B cell (primary cell): ENCODE results near the gene XYLB. TPM values are rescaled to one million over a fixed set of nuclear protein-coding genes. Genes with fewer than 3 reads are reported as not detected.

ENCODE experiments used
- ATAC-seq: fragments of 200-7000 bp; cut with Tn5 transposase; one replicate; pipeline ENCODE4 v1.10.0; 2021; ENCODE audit warnings: low read depth, mild to moderate bottlenecking, moderate number of reproducible peaks, moderate library complexity
- CTCF ChIA-PET: fragments of 350-600 bp; sonication (Branson Sonifier 250); formaldehyde crosslinking; loops from one replicate; lab custom pipeline; 2021; ENCODE audit warnings: antibody characterized with exemption, inconsistent platforms; lab: Charles Lee
- POLR2A ChIA-PET: fragments of 350-600 bp; sonication (Branson Sonifier 250); formaldehyde crosslinking; loops from one replicate; lab custom pipeline; 2021; ENCODE audit warnings: antibody characterized with exemption; lab: Charles Lee
- DNase-seq: peaks from one replicate; pipeline ENCODE4 v3.0.0; 2013
- H2AFZ ChIP-seq: 2 replicates; pipeline ENCODE4 v1.6.1; 2012; ENCODE audit warnings: mild to moderate bottlenecking, low read depth, low read length; ENCODE audit not compliant: insufficient read depth, poor library complexity, severe bottlenecking
- H3K27ac ChIP-seq, 2 donors: 1 replicate in 1 of 2; 2 replicates in 1 of 2; pipeline ENCODE4 v1.5.1; 2012 to 2013; ENCODE audit warnings: low read length in 2 of 2, mild to moderate bottlenecking in 2 of 2, moderate library complexity in 1 of 2
- H3K27me3 ChIP-seq, 4 experiments: fragments of 200-600 bp in 1 of 4; sonication (generic) in 1 of 4; replicated peaks in 1 of 4; 1 replicate in 2 of 4; 2 replicates in 2 of 4; pipeline versions ENCODE4 v1.6.1 to v1.7.0; 2013 to 2016; ENCODE audit warnings: low read length in 3 of 4, mild to moderate bottlenecking in 2 of 4, mixed read lengths in 1 of 4, moderate library complexity in 1 of 4; ENCODE audit not compliant: insufficient read depth in 4 of 4, control insufficient read depth in 3 of 4; ENCODE audit errors: control extremely low read depth in 1 of 4
- H3K36me3 ChIP-seq, 2 experiments: replicated peaks in 1 of 2; 1 replicate in 1 of 2; 2 replicates in 1 of 2; pipeline versions ENCODE4 v1.6.1 to v1.7.1; 2013; ENCODE audit warnings: low read length in 1 of 2; ENCODE audit not compliant: insufficient read depth in 2 of 2, control insufficient read depth in 1 of 2; ENCODE audit errors: control extremely low read depth in 1 of 2, extremely low read depth in 1 of 2
- H3K4me1 ChIP-seq, 2 donors: fragments of 200-600 bp in 1 of 2; sonication (generic) in 1 of 2; 1 replicate in 1 of 2; 2 replicates in 1 of 2; pipeline versions ENCODE4 v1.5.1 to v1.6.1; 2013 to 2017; ENCODE audit warnings: low read length in 2 of 2; ENCODE audit not compliant: control insufficient read depth in 2 of 2, insufficient read depth in 2 of 2
- H3K4me2 ChIP-seq: replicated peaks from 2 replicates; pipeline ENCODE3; 2012; ENCODE audit warnings: mild to moderate bottlenecking, low read depth, low read length; ENCODE audit not compliant: poor library complexity, severe bottlenecking
- H3K4me3 ChIP-seq, 5 experiments: fragments of 200-600 bp in 1 of 5; sonication (generic) in 1 of 5; 1 replicate in 3 of 5; 2 replicates in 2 of 5; pipeline versions ENCODE4 v1.5.1 to v1.7.0; 2011 to 2016; ENCODE audit warnings: low read length in 4 of 5, mild to moderate bottlenecking in 4 of 5, low read depth in 2 of 5, control low read depth in 1 of 5, moderate library complexity in 1 of 5; ENCODE audit not compliant: insufficient read depth in 1 of 5; ENCODE audit errors: control extremely low read depth in 1 of 5, extremely low read depth in 1 of 5
- H3K79me2 ChIP-seq: fragments of 200-600 bp; sonication (generic); one replicate; pipeline ENCODE4 v1.6.0; 2016; ENCODE audit warnings: low read length; ENCODE audit not compliant: control insufficient read depth, insufficient read depth
- H3K9ac ChIP-seq: fragments of 200-600 bp; sonication (generic); 2 replicates; pipeline ENCODE4 v1.6.1; 2017; ENCODE audit warnings: mild to moderate bottlenecking, low read length, moderate library complexity
- H3K9me3 ChIP-seq, 3 donors: one replicate each; pipeline versions ENCODE4 v1.6.1 to v1.7.1; 2013; ENCODE audit warnings: low read length in 2 of 3; ENCODE audit not compliant: control insufficient read depth in 2 of 3, insufficient read depth in 1 of 3; ENCODE audit errors: control extremely low read depth in 1 of 3
- H4K20me1 ChIP-seq: 2 replicates; pipeline ENCODE4 v1.6.0; 2012; ENCODE audit warnings: mild to moderate bottlenecking, low read length; ENCODE audit not compliant: insufficient read depth, control insufficient read depth, poor library complexity, severe bottlenecking
- H3K27ac Mint-ChIP-seq: one replicate; pipeline ENCODE4 v1.8.0; 2021; ENCODE audit warnings: mixed read lengths
- H3K27me3 Mint-ChIP-seq: one replicate; pipeline ENCODE4 v1.8.0; 2021; ENCODE audit warnings: mixed read lengths
- H3K4me1 Mint-ChIP-seq: one replicate; pipeline ENCODE4 v1.8.0; 2021; ENCODE audit warnings: mixed read lengths
- H3K4me3 Mint-ChIP-seq: one replicate; pipeline ENCODE4 v1.8.0; 2021; ENCODE audit warnings: mixed read lengths
- H3K9me3 Mint-ChIP-seq: one replicate; pipeline ENCODE4 v1.8.0; 2022; ENCODE audit warnings: mixed read lengths; ENCODE audit not compliant: insufficient read depth
- CTCF ChIP-seq: fragments of 200-600 bp; IDR thresholded peaks from one replicate; pipeline ENCODE4 v1.8.0; 2022; ENCODE audit warnings: antibody characterized with exemption, mild to moderate bottlenecking
- EZH2 ChIP-seq: IDR thresholded peaks from 2 replicates; pipeline ENCODE4 v1.6.1; 2012; ENCODE audit warnings: borderline replicate concordance, low read depth, mild to moderate bottlenecking, moderate library complexity, low read length; ENCODE audit not compliant: insufficient read depth, poor library complexity, severe bottlenecking
- whole genome bisulfite sequencing: methylation state at CpG from one replicate; pipeline ENCODE4 v1.1.5; 2013; ENCODE audit warnings: missing lambda C conversion rate; ENCODE audit not compliant: insufficient coverage; 5-methylcytosine and 5-hydroxymethylcytosine counted together
- intact Hi-C: fragments of 100-400 bp; cut with micrococcal nuclease; formaldehyde crosslinking; loops from one replicate; pipeline ENCODE4 v1.10.0; 2022
- polyA plus RNA-seq: library from polyadenylated mRNA; depleted of rRNA; stranded (reverse); fragments of >200 nt; gene quantifications from 2 replicates; pipeline ENCODE4 v1.2.3, GENCODE V29; 2012
- total RNA-seq, 2 donors: library from RNA; stranded (reverse); fragments of 120-200 nt in 1 of 2; gene quantifications; 1 replicate in 1 of 2; 2 replicates in 1 of 2; pipeline versions ENCODE4 v1.2.3 to v1.2.4, GENCODE V29; 2013 to 2022

Gene XYLB
- total and polyA plus RNA-seq, 2 donors (not counting 1 experiment from before 2014, with no cell fraction given), result 0.19 to 0.71 TPM

GRCh38 chr3:38368238-38368637 lies 21.7 kb downstream of the XYLB start:
- no peaks in the 10 kb centered on the region for H3K4me1 ChIP-seq
- Mint-ChIP-seq H3K9me3 (no peaks in the 10 kb centered on the region), H3K4me1 (no peaks in the 10 kb centered on the region), H3K27me3 (no peaks in the 10 kb centered on the region), H3K4me3 (no peak overlapping the region), H3K27ac (no peak overlapping the region)
- intact Hi-C loops, result no loop called here
- no peaks in the 10 kb centered on the region for H4K20me1 ChIP-seq
- H3K27me3 ChIP-seq, result no peaks in the 10 kb centered on the region
- no peak overlapping the region for H3K27ac ChIP-seq
- H2AFZ ChIP-seq, result no peak overlapping the region
- no peak overlapping the region for H3K9ac ChIP-seq
- H3K9me3 ChIP-seq, result no peaks in the 10 kb centered on the region
- no peak for DNase-seq
- no peak overlapping the region for H3K4me3 ChIP-seq
- H3K4me2 ChIP-seq, result no peak overlapping the region
- H3K36me3 ChIP-seq, result no peaks in the 10 kb centered on the region
- TF ChIP-seq CTCF (no peak), EZH2 (no peak)
- POLR2A ChIA-PET, result no interaction called here
- WGBS, result 100% methylated on average over 2 of the region's 5 CpGs
- H3K79me2 ChIP-seq, result no peaks in the 10 kb centered on the region
- CTCF ChIA-PET, result no interaction called here
- no peak for ATAC-seq

- Mint-ChIP-seq H3K27ac (no peak overlapping the region), H3K4me3 (no peak overlapping the region), H3K9me3 (no peaks in the 10 kb centered on the region), H3K27me3 (no peaks in the 10 kb centered on the region), H3K4me1 (no peaks in the 10 kb centered on the region)
- H3K36me3 ChIP-seq, result no peaks in the 10 kb centered on the region
- no peak overlapping the region for H3K27ac ChIP-seq
- CTCF ChIA-PET, result no interaction called here
- no peaks in the 10 kb centered on the region for H3K27me3 ChIP-seq
- H3K4me2 ChIP-seq, result no peak overlapping the region
- intact Hi-C loops, result no loop called here
- H3K4me1 ChIP-seq, result no peaks in the 10 kb centered on the region
- no peak overlapping the region for H3K9ac ChIP-seq
- no peaks in the 10 kb centered on the region for H3K79me2 ChIP-seq
- no peaks in the 10 kb centered on the region for H4K20me1 ChIP-seq
- TF ChIP-seq EZH2 (no peak), CTCF (no peak)
- WGBS, result 100% methylated on average over 3 of the region's 3 CpGs
- ATAC-seq, result no peak
- DNase-seq, result no peak
- H3K4me3 ChIP-seq, result no peak overlapping the region
- no peak overlapping the region for H2AFZ ChIP-seq
- POLR2A ChIA-PET, result no interaction called here
- no peaks in the 10 kb centered on the region for H3K9me3 ChIP-seq
Observed at GRCh38 chr3:38369186-38369585, 22.6 kb downstream of the XYLB start.
